ENCODE results near the gene FNTB. TPM values are rescaled to one million over a fixed set of nuclear protein-coding genes. Genes with fewer than 3 reads are reported as not detected.
A peak's percentile ranks its signal among the peaks of the same experiment; 100 is the strongest.

FNTB gene
- total and polyA plus RNA-seq, 2 experiments from 2014 or later = 8.6 to 12.5 TPM

- Histone ChIP-seq H3K27me3 (ENCODE audit: insufficient read depth) (no peaks in the 10 kb centered on the region; the same call in 1 of the 2 replicates), H3K4me1 (ENCODE audit: insufficient read depth) (peaks cover 41% of the 10 kb centered on the region), H3K4me3 (peak overlapping the region; percentile 12; the same call in 1 of the 2 replicates), H3K27ac (ENCODE audit: low read depth) (no peak overlapping the region; the same call in 1 of the 2 replicates), H3K4me2 (peak overlapping the region; percentile 49), H3K9me2 (ENCODE audit: insufficient read depth) (no peaks in the 10 kb centered on the region; the same call in 1 of the 2 replicates), H4K20me1 (replicated peaks; ENCODE audit: insufficient read depth) (peaks cover 5% of the 10 kb centered on the region; the same call in 1 of the 2 replicates), H2AFZ (no peak overlapping the region), H3K36me3 (ENCODE audit: insufficient read depth) (peaks cover 3% of the 10 kb centered on the region; the same call in 1 of the 2 replicates), H3F3A (replicated peaks; ENCODE audit: low read depth) (peaks cover 4% of the 10 kb centered on the region; the same call in 1 of the 2 replicates), H3K79me2 (replicated peaks; ENCODE audit: insufficient read depth) (peaks cover 46% of the 10 kb centered on the region)
- Mint-ChIP-seq H3K27me3 (ENCODE audit: insufficient read depth, low read depth, poor library complexity) (peaks cover 7% of the 10 kb centered on the region), H3K4me3 (no peak overlapping the region; the same call in 2 of the 3 replicates), H3K4me1 (peaks cover 50% of the 10 kb centered on the region), H3K27ac (no peak overlapping the region), H3K36me3 (ENCODE audit: low read depth) (peaks cover 23% of the 10 kb centered on the region), H3K9me3 (no peaks in the 10 kb centered on the region)
- ATAC-seq (no peak), DNase-seq (ENCODE audit: low spot score) (no peak)
- no peak for TF ChIP-seq CTCF (conservative IDR thresholded peaks at IDR 0.05; ENCODE audit: low read depth in 2 of 2)
- TF ChIP-seq CREB1 (CRISPR knock-in tag; IDR thresholded peaks at IDR 0.05; ENCODE audit: low read depth) = no peak
- no peak for TF ChIP-seq EZH2phosphoT487 (IDR thresholded peaks at IDR 0.05; ENCODE audit: unreplicated experiment)
- TF ChIP-seq EZH2 (IDR thresholded peaks at IDR 0.05; ENCODE audit: low read depth, unreplicated experiment) = no peak
- no peak for TF ChIP-seq JUNB (IDR thresholded peaks at IDR 0.05; ENCODE audit: unreplicated experiment)
- TF ChIP-seq ZNF331 (CRISPR knock-in tag; IDR thresholded peaks at IDR 0.05; ENCODE audit: low read depth) = no peak
- no peak for TF ChIP-seq ZNF114 (CRISPR knock-in tag; IDR thresholded peaks at IDR 0.05)
Measured at GRCh38 chr14:64968167-64968566, 18.5 kb upstream of the FNTB start.

GRCh38 chr14:64968651-64969050 lies 18.0 kb upstream of the FNTB start:
- peak; percentile 43 for DNase-seq (ENCODE audit: low spot score)
- Histone ChIP-seq H3K36me3 (ENCODE audit: insufficient read depth) (peaks cover 3% of the 10 kb centered on the region; the same call in 1 of the 2 replicates), H3K27ac (ENCODE audit: low read depth) (no peak overlapping the region), H2AFZ (no peak overlapping the region), H4K20me1 (replicated peaks; ENCODE audit: insufficient read depth) (peaks cover 5% of the 10 kb centered on the region; the same call in 1 of the 2 replicates), H3K4me1 (ENCODE audit: insufficient read depth) (peaks cover 46% of the 10 kb centered on the region), H3K4me2 (peak overlapping the region; percentile 49), H3K4me3 (peak overlapping the region; percentile 12; the same call in 1 of the 2 replicates), H3K79me2 (replicated peaks; ENCODE audit: insufficient read depth) (peaks cover 45% of the 10 kb centered on the region), H3K9me2 (ENCODE audit: insufficient read depth) (no peaks in the 10 kb centered on the region; the same call in 1 of the 2 replicates), H3F3A (replicated peaks; ENCODE audit: low read depth) (peaks cover 7% of the 10 kb centered on the region; the same call in 1 of the 2 replicates), H3K27me3 (ENCODE audit: insufficient read depth) (no peaks in the 10 kb centered on the region; the same call in 1 of the 2 replicates)
- ATAC-seq = peak; percentile 12; the same call in 1 of the 3 replicates
- Mint-ChIP-seq H3K4me1 (peaks cover 50% of the 10 kb centered on the region), H3K27me3 (ENCODE audit: insufficient read depth, low read depth, poor library complexity) (peaks cover 7% of the 10 kb centered on the region), H3K36me3 (ENCODE audit: low read depth) (peaks cover 23% of the 10 kb centered on the region), H3K27ac (no peak overlapping the region), H3K4me3 (no peak overlapping the region; the same call in 2 of the 3 replicates), H3K9me3 (no peaks in the 10 kb centered on the region)
- TF ChIP-seq CTCF (conservative IDR thresholded peaks at IDR 0.05; ENCODE audit: low read depth in 2 of 2) (peak in 1 of 2 experiments; percentile 25; a peak in 1 of 4 replicates), ZNF114 (CRISPR knock-in tag; IDR thresholded peaks at IDR 0.05) (no peak), STAT1 (IDR thresholded peaks at IDR 0.05; ENCODE audit: unreplicated experiment) (no peak), EZH2phosphoT487 (IDR thresholded peaks at IDR 0.05; ENCODE audit: unreplicated experiment) (no peak), ETS1 (IDR thresholded peaks at IDR 0.05) (no peak), NANOG (IDR thresholded peaks at IDR 0.05; ENCODE audit: borderline replicate concordance) (no peak), EZH2 (IDR thresholded peaks at IDR 0.05; ENCODE audit: low read depth, unreplicated experiment) (no peak), REST (IDR thresholded peaks at IDR 0.05; ENCODE audit: unreplicated experiment) (no peak), CREB1 (CRISPR knock-in tag; IDR thresholded peaks at IDR 0.05; ENCODE audit: low read depth) (no peak), ZNF331 (CRISPR knock-in tag; IDR thresholded peaks at IDR 0.05; ENCODE audit: low read depth) (no peak), JUNB (IDR thresholded peaks at IDR 0.05; ENCODE audit: unreplicated experiment) (no peak), POLR2AphosphoS5 (IDR thresholded peaks at IDR 0.05; ENCODE audit: low read depth) (no peak)

Data from GM23338 (cell line).